ENCODE data around the gene GMPPA. TPM values are rescaled to one million over a fixed set of nuclear protein-coding genes. Genes with fewer than 3 reads are reported as not detected.

GMPPA gene
- total RNA-seq, 6 experiments from 2014 or later, result 21.7 to 54.1 (median 40.2) TPM

DNA sequence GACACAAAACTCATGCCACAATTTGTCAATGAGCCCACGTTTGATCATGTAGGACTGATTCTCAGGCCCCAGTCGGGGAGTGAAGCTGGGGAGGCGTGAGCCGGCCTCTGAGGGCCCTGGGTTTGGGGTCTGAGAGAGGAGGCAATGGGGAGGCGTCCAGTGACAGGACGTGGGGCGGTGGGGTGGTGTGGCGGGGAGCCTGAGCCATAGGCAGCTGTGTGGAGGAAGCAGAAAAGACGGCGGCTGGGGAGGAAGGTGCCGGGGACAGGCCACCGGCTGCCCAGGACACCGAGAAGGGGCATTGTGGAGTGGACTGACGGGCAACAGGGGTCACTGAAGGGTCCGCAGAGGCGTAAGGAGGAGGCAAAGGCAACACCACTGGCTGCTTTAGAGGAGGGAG, 37.7 kb downstream of the GMPPA start:
- 44% methylated on average over 8 of the region's 16 CpGs for WGBS (ENCODE audit: insufficient coverage, low coverage, low lambda C conversion rate, missing lambda C conversion rate)
- H3K27ac ChIP-seq, result no peak overlapping the region
- TF ChIP-seq, protein P1, sequence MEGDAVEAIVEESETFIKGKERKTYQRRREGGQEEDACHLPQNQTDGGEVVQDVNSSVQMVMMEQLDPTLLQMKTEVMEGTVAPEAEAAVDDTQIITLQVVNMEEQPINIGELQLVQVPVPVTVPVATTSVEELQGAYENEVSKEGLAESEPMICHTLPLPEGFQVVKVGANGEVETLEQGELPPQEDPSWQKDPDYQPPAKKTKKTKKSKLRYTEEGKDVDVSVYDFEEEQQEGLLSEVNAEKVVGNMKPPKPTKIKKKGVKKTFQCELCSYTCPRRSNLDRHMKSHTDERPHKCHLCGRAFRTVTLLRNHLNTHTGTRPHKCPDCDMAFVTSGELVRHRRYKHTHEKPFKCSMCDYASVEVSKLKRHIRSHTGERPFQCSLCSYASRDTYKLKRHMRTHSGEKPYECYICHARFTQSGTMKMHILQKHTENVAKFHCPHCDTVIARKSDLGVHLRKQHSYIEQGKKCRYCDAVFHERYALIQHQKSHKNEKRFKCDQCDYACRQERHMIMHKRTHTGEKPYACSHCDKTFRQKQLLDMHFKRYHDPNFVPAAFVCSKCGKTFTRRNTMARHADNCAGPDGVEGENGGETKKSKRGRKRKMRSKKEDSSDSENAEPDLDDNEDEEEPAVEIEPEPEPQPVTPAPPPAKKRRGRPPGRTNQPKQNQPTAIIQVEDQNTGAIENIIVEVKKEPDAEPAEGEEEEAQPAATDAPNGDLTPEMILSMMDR (IDR thresholded peaks at IDR 0.05), result no peak
- no peak for TF ChIP-seq POLR2A (IDR thresholded peaks at IDR 0.05)
- no peak overlapping the region for H3K4me3 ChIP-seq
- no peaks in the 10 kb centered on the region for H3K4me1 ChIP-seq
- intact Hi-C loops (cut with DNase I), result loop anchor here (5.0 to 10.0 kb wide), 2 partner anchors 62 to 111 kb away; no protein-coding TSS in a partner anchor
- DNase-seq (no peak), ATAC-seq (no peak)
- no peaks in the 10 kb centered on the region for H3K36me3 ChIP-seq
- no peaks in the 10 kb centered on the region for H3K27me3 ChIP-seq
- H3K9me3 ChIP-seq, result no peaks in the 10 kb centered on the region

DNA sequence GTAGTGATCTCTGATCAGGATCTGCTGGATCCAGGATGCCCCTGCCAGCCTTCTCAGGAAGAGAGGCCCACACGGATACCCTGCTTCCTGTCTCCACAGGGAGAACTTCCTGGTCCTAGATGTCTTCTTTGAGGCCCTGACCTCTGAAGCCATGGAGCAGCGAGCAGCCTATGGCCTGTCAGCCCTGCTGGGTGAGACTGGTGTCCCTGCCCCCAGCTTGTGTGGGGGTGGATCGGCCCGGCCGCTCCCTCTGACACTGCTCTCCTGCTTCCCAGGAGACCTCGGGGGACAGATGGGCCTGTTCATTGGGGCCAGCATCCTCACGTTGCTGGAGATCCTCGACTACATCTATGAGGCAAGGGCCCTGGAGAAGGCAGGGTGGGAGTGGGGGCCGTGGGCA, 38.3 kb downstream of the GMPPA start:
- Histone ChIP-seq H3K27ac (no peak overlapping the region), H3K27me3 (no peaks in the 10 kb centered on the region), H3K9me3 (no peaks in the 10 kb centered on the region), H3K4me1 (peaks cover 0 to 4% (median under 1%) of the 10 kb centered on the region in 4 donors), H3K36me3 (no peaks in the 10 kb centered on the region), H3K4me3 (no peak overlapping the region)
- intact Hi-C loops (cut with DNase I), result loop anchor here (5.0 to 10.0 kb wide), 2 partner anchors 62 to 110 kb away; no protein-coding TSS in a partner anchor
- no peak for TF ChIP-seq POLR2A (IDR thresholded peaks at IDR 0.05)
- TF ChIP-seq, protein P1 (IDR thresholded peaks at IDR 0.05), result no peak
- WGBS (ENCODE audit: insufficient coverage, low coverage, low lambda C conversion rate, missing lambda C conversion rate), result 40% methylated on average over 1 of the region's 9 CpGs
- ATAC-seq (no peak), DNase-seq (no peak)

DNA sequence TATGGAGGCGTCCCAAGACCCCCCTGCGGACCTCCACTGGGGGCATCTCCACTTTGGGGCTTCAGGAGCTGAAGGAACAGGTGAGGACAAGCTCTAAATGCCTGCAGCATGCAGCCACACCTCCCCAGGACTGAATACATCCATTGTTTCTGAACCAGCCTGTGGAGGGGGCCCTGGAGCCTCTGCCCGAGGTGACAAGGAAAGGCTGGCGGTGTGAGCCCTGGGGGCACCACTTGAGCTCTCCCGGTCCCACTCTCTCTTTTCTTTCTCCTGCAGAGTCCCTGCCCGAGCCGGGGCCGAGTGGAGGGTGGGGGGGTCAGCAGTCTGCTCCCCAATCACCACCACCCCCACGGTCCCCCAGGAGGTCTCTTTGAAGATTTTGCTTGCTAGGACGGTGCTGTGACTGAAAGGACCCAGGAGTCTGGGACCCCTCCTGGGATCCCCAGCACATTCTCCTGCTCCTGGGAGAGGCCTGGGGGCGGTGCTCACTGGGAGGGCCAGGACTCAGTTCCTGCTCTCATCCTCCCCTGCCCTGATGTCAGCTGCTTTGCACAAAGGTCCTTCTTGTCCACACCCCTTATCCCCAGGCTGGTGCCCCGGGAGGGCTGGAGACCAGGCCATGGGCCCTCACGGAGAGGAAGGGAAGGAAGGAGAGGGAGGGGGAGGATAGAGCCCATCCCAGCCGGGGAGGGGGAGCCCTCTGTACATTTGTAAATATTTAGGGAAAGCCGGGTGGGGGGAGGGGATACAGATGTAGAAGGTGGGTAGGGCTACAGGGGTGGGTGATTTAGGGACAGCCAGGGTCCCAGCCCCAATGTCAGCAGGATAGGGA, 39.2 kb downstream of the GMPPA start:
- ATAC-seq, result no peak
- WGBS (ENCODE audit: insufficient coverage, low coverage, low lambda C conversion rate, missing lambda C conversion rate), result 49% methylated on average over 7 of the region's 15 CpGs
- Histone ChIP-seq H3K4me1 (peaks cover 0 to 13% (median 5%) of the 10 kb centered on the region in 4 donors), H3K27me3 (no peaks in the 10 kb centered on the region), H3K9me3 (no peaks in the 10 kb centered on the region), H3K4me3 (no peak overlapping the region), H3K36me3 (no peaks in the 10 kb centered on the region), H3K27ac (no peak overlapping the region)
- DNase-seq, result no peak
- intact Hi-C loops (cut with DNase I), result loop anchor here (5.0 to 10.0 kb wide), 2 partner anchors 63 to 109 kb away; no protein-coding TSS in a partner anchor
- TF ChIP-seq POLR2A (IDR thresholded peaks at IDR 0.05), result no peak
- TF ChIP-seq, protein P1 (IDR thresholded peaks at IDR 0.05), result no peak

DNA sequence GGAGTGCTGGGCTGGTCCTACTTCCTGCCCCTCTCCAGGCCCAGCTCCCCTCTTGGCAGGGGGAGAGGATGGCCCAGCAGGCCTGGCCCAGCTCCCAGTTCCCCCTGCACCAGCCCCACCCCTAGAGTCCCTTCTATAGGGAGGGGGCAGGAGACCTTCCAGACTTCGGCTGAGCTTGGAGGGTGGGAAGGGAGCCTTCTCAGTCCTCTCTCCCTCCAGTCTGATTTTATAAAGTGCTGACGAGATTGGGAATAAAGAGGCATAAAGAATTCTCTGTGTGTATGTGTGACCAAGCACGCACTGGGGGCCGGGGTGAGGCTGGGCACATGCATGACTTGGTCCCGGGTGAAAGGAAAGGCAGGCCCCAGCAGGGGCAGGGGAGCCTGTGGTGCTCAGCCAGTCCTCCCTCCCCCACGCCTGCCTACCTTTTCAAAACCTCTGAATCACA, 39.8 kb downstream of the GMPPA start:
- 86% methylated on average over 1 of the region's 6 CpGs for WGBS (ENCODE audit: insufficient coverage, low coverage, low lambda C conversion rate, missing lambda C conversion rate)
- no peak for TF ChIP-seq POLR2A (IDR thresholded peaks at IDR 0.05)
- TF ChIP-seq, protein P1 (IDR thresholded peaks at IDR 0.05), result no peak
- no peaks in the 10 kb centered on the region for H3K36me3 ChIP-seq
- no peak overlapping the region for H3K27ac ChIP-seq
- no peak for ATAC-seq
- H3K27me3 ChIP-seq, result no peaks in the 10 kb centered on the region
- DNase-seq, result no peak
- peaks cover 0 to 13% (median 5%) of the 10 kb centered on the region in 4 donors for H3K4me1 ChIP-seq
- no peak overlapping the region for H3K4me3 ChIP-seq
- no peaks in the 10 kb centered on the region for H3K9me3 ChIP-seq
- intact Hi-C loops (cut with DNase I), result loop anchor here (5.0 to 10.0 kb wide), 2 partner anchors 64 to 109 kb away; no protein-coding TSS in a partner anchor

All from right lobe of liver (tissue), 6 donors.